GM13977 (cell line): Measurements from ENCODE around the gene RUBCNL.

Source experiments
- DNase-seq: peaks from one replicate; pipeline ENCODE4 v3.0.0; 2012; ENCODE audit warnings: low spot score
- CTCF ChIP-seq: IDR thresholded peaks from 2 replicates; pipeline ENCODE4 v1.5.1; 2012; ENCODE audit warnings: mild to moderate bottlenecking, control low read depth; ENCODE audit not compliant: insufficient read depth; ENCODE audit errors: extremely low read depth, missing control alignments
- in situ Hi-C: fragments of 300-500 bp; cut with MboI; formaldehyde crosslinking; loops from one replicate; pipeline ENCODE4 v1.12.0; 2022; ENCODE audit warnings: low sequenced_read_pairs, low pct_unique_long_range_greater_than_20kb, mixed read lengths, inconsistent platforms; ENCODE audit not compliant: unreplicated experiment

RUBCNL gene

GRCh38 chr13:46360604-46361003 is 26.4 kb downstream of the RUBCNL start:
- in situ Hi-C loops = no loop called here
- TF ChIP-seq CTCF = no peak
- no peak for DNase-seq

- in situ Hi-C loops = no loop called here
- no peak for TF ChIP-seq CTCF
- DNase-seq = no peak
Measured at GRCh38 chr13:46359714-46360113, 27.3 kb downstream of the RUBCNL start.

GRCh38 chr13:46355901-46356590 is 31.0 kb downstream of the RUBCNL start:
- DNase-seq = no peak
- in situ Hi-C loops = no loop called here

GRCh38 chr13:46355088-46355468 is 32.0 kb downstream of the RUBCNL start:
- no peak for TF ChIP-seq CTCF
- in situ Hi-C loops = no loop called here
- no peak for DNase-seq

More at GRCh38 chr13:46355901-46356590, 31.0 kb downstream of the RUBCNL start:
- TF ChIP-seq CTCF = no peak

GRCh38 chr13:46354156-46355087 is 32.6 kb downstream of the RUBCNL start:
- peak; percentile 19 for DNase-seq
- no peak for TF ChIP-seq CTCF
- in situ Hi-C loops = no loop called here

GRCh38 chr13:46352805-46353204 is 34.2 kb downstream of the RUBCNL start:
- in situ Hi-C loops = no loop called here
- DNase-seq = no peak
- no peak for TF ChIP-seq CTCF
